Measurements from ENCODE around the gene C20orf96.

GRCh38 chr20:294602-295001, 4.1 kb upstream of the C20orf96 start:
- TF ChIP-seq, protein P1, sequence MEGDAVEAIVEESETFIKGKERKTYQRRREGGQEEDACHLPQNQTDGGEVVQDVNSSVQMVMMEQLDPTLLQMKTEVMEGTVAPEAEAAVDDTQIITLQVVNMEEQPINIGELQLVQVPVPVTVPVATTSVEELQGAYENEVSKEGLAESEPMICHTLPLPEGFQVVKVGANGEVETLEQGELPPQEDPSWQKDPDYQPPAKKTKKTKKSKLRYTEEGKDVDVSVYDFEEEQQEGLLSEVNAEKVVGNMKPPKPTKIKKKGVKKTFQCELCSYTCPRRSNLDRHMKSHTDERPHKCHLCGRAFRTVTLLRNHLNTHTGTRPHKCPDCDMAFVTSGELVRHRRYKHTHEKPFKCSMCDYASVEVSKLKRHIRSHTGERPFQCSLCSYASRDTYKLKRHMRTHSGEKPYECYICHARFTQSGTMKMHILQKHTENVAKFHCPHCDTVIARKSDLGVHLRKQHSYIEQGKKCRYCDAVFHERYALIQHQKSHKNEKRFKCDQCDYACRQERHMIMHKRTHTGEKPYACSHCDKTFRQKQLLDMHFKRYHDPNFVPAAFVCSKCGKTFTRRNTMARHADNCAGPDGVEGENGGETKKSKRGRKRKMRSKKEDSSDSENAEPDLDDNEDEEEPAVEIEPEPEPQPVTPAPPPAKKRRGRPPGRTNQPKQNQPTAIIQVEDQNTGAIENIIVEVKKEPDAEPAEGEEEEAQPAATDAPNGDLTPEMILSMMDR (conservative IDR thresholded peaks at IDR 0.05; ENCODE audit: low read depth in 2 of 2) = no peak
- TF ChIP-seq EZH2 (IDR thresholded peaks at IDR 0.05; ENCODE audit: low read depth, unreplicated experiment) (no peak), EZH2phosphoT487 (IDR thresholded peaks at IDR 0.05; ENCODE audit: unreplicated experiment) (no peak), ETS1 (IDR thresholded peaks at IDR 0.05) (no peak), JUNB (IDR thresholded peaks at IDR 0.05; ENCODE audit: unreplicated experiment) (no peak)
